ENCODE data around the gene RPL18.

RPL18 gene

GRCh38 chr19:48618278-48618915 lies 581 bp downstream of the RPL18 start:
- Histone ChIP-seq H3K4me3 (ENCODE audit: low read depth, low read length) (peak overlapping the region; percentile 76), H3K36me3 (ENCODE audit: control insufficient read depth in 2 of 2, insufficient read depth in 1 of 2, low read length in 2 of 2) (peaks cover 14 to 43% of the 10 kb centered on the region in 2 experiments), H3K4me1 (ENCODE audit: control insufficient read depth, insufficient read depth, low read length) (peaks cover 30% of the 10 kb centered on the region), H3K27ac (ENCODE audit: extremely low read depth, low read depth, low read length) (peak overlapping the region; percentile 100), H3K9me3 (ENCODE audit: control insufficient read depth, insufficient read depth, low read depth, low read length) (no peaks in the 10 kb centered on the region)
- ChIA-PET CTCF (interaction anchor here (0.5 to 1.8 kb wide), 6 partner anchors 9 to 352 kb away, joined by 3 to 13 read pairs (median 4); no protein-coding TSS in a partner anchor), POLR2A (interaction anchor here (0.6 to 2.0 kb wide), 38 partner anchors 9 to 449 kb away, joined by 3 to 97 read pairs (median 6); partner anchors contain the start of genes CA11, DBP, IZUMO1 and LIG1)
- TF ChIP-seq SP3 (tag by site-specific recombination; IDR thresholded peaks at IDR 0.05) (no peak), ZNF121 (tag by site-specific recombination; IDR thresholded peaks at IDR 0.05) (0 out of 2 replicates have a peak, but pooled peaks have one; percentile 39)

- TF ChIP-seq ZNF121 (tag by site-specific recombination; IDR thresholded peaks at IDR 0.05) (no peak), ZBTB48 (tag by site-specific recombination; IDR thresholded peaks at IDR 0.05) (no peak), REPIN1 (tag by site-specific recombination; IDR thresholded peaks at IDR 0.05; ENCODE audit: low read depth) (no peak), ZNF184 (tag by site-specific recombination; IDR thresholded peaks at IDR 0.05) (no peak), ZNF394 (tag by site-specific recombination; IDR thresholded peaks at IDR 0.05; ENCODE audit: borderline replicate concordance) (no peak), ZNF311 (tag by site-specific recombination; IDR thresholded peaks at IDR 0.05; ENCODE audit: borderline replicate concordance) (no peak), EGR2 (tag by site-specific recombination; IDR thresholded peaks at IDR 0.05; ENCODE audit: low read depth) (no peak), ZFP3 (tag by site-specific recombination; IDR thresholded peaks at IDR 0.05; ENCODE audit: low read depth) (no peak), ZBTB1 (tag by site-specific recombination; IDR thresholded peaks at IDR 0.05) (no peak), ZNF423 (tag by site-specific recombination; IDR thresholded peaks at IDR 0.05) (no peak), MEIS1 (CRISPR knock-in tag; IDR thresholded peaks at IDR 0.05; ENCODE audit: borderline replicate concordance) (no peak), ZNF133 (tag by site-specific recombination; IDR thresholded peaks at IDR 0.05) (no peak), ATF2 (tag by site-specific recombination; IDR thresholded peaks at IDR 0.05; ENCODE audit: low read depth) (no peak), ZNF335 (tag by site-specific recombination; conservative IDR thresholded peaks at IDR 0.05) (no peak), ZNF148 (tag by site-specific recombination; IDR thresholded peaks at IDR 0.05; ENCODE audit: borderline replicate concordance) (no peak), HOXD13 (CRISPR knock-in tag; IDR thresholded peaks at IDR 0.05; ENCODE audit: borderline replicate concordance) (no peak), GLI2 (tag by site-specific recombination; IDR thresholded peaks at IDR 0.05; ENCODE audit: borderline replicate concordance, low read depth) (no peak)
- H3K36me3 ChIP-seq (ENCODE audit: control insufficient read depth in 2 of 2, insufficient read depth in 1 of 2, low read length in 2 of 2), result peaks cover 14 to 41% of the 10 kb centered on the region in 2 experiments
- peaks cover 27% of the 10 kb centered on the region for H3K4me1 ChIP-seq (ENCODE audit: control insufficient read depth, insufficient read depth, low read length)
- ChIA-PET CTCF (interaction anchor here (0.5 to 1.8 kb wide), 9 partner anchors 9 to 611 kb away, joined by 3 to 13 read pairs (median 3); no protein-coding TSS in a partner anchor), POLR2A (interaction anchor here (0.6 to 3.8 kb wide), 8 partner anchors 8 to 97 kb away, joined by 3 to 25 read pairs (median 4); partner anchors contain the start of gene CA11)
- peak overlapping the region; percentile 100 for H3K27ac ChIP-seq (ENCODE audit: extremely low read depth, low read depth, low read length)
- no peaks in the 10 kb centered on the region for H3K9me3 ChIP-seq (ENCODE audit: control insufficient read depth, insufficient read depth, low read depth, low read length)
- peak overlapping the region; percentile 76 for H3K4me3 ChIP-seq (ENCODE audit: low read depth, low read length)
Measured at GRCh38 chr19:48617146-48617937, 1.6 kb downstream of the RPL18 start.

Measured in HEK293 (cell line).